ENCODE measurements around the gene DHX8. TPM values are rescaled to one million over a fixed set of nuclear protein-coding genes. Genes with fewer than 3 reads are reported as not detected.

DHX8 gene
- total RNA-seq, 1 experiment from 2014 or later = 53.5 TPM

DNA sequence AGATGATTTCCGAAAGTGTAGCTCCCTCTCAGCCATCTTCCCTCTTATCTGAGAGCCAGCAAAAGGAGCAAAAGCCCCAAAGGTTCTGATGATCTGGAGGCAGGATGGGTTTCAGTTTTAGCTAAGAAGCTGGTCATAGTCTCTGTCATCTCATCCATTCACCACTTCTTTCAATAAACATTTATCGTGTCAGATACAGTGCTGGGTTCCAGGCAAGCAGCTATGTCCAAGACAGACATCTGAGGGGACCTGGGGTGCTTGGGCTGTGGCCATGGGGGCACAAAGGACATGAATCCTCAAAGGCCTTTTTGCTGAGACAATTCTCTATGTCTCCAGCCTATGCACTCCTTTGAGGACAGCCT is 63.4 kb downstream of the DHX8 start (continued):
- TF ChIP-seq, protein P1, sequence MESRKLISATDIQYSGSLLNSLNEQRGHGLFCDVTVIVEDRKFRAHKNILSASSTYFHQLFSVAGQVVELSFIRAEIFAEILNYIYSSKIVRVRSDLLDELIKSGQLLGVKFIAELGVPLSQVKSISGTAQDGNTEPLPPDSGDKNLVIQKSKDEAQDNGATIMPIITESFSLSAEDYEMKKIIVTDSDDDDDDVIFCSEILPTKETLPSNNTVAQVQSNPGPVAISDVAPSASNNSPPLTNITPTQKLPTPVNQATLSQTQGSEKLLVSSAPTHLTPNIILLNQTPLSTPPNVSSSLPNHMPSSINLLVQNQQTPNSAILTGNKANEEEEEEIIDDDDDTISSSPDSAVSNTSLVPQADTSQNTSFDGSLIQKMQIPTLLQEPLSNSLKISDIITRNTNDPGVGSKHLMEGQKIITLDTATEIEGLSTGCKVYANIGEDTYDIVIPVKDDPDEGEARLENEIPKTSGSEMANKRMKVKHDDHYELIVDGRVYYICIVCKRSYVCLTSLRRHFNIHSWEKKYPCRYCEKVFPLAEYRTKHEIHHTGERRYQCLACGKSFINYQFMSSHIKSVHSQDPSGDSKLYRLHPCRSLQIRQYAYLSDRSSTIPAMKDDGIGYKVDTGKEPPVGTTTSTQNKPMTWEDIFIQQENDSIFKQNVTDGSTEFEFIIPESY (IDR thresholded peaks at IDR 0.05; ENCODE audit: extremely low read depth, insufficient replicate concordance, low read length) = no peak
- TF ChIP-seq ZFX (IDR thresholded peaks at IDR 0.05) (no peak), SP1 (IDR thresholded peaks at IDR 0.05; ENCODE audit: low read depth) (no peak)
- TF ChIP-seq, protein P2, sequence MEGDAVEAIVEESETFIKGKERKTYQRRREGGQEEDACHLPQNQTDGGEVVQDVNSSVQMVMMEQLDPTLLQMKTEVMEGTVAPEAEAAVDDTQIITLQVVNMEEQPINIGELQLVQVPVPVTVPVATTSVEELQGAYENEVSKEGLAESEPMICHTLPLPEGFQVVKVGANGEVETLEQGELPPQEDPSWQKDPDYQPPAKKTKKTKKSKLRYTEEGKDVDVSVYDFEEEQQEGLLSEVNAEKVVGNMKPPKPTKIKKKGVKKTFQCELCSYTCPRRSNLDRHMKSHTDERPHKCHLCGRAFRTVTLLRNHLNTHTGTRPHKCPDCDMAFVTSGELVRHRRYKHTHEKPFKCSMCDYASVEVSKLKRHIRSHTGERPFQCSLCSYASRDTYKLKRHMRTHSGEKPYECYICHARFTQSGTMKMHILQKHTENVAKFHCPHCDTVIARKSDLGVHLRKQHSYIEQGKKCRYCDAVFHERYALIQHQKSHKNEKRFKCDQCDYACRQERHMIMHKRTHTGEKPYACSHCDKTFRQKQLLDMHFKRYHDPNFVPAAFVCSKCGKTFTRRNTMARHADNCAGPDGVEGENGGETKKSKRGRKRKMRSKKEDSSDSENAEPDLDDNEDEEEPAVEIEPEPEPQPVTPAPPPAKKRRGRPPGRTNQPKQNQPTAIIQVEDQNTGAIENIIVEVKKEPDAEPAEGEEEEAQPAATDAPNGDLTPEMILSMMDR (IDR thresholded peaks at IDR 0.05 in 2 of 3, conservative IDR thresholded peaks at IDR 0.05 in 1 of 3; ENCODE audit: borderline replicate concordance in 1 of 3, insufficient read depth in 1 of 3, low read depth in 2 of 3, low read length in 2 of 3) = no peak

DNA sequence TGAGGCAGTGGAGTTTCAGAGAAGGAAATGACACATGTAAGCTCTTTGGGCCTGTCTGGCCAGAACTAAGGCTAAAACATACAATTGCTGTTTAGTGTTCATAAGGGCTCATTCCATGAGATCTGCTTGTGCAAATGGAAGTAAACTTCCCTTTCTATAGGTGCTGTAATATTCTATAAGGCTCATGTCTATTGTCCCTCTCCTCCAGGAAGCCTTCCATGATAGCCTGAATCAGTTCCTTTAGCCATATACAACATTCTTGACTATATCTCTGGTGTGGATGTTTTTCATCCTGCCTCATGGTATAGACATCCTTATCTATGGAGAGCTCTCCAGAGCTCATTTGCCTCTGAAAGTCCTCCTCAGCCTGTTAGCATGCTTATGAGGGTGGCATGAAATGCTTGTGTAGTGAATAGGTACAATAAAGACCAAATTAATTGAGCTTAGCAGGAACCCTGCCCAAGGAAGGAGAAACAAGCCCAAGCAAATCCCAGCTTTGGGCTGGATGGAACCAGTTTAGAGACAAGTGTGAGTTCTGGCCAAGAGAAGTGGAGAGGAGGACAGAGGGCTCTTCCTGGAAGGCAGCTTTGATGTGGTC is 64.0 kb downstream of the DHX8 start:
- RAD21 ChIA-PET (ENCODE audit: low non-redundant PET in 1 of 2, low total read pairs in 2 of 2, uncharacterized antibody in 2 of 2, unreplicated experiment in 2 of 2) = no interaction called here
- CTCF ChIA-PET = no interaction called here
- Histone ChIP-seq H3K9me2 (ENCODE audit: insufficient read depth) (no peaks in the 10 kb centered on the region), H3K4me3 (replicated peaks in 1 of 2; ENCODE audit: low read depth in 1 of 2, low read length in 2 of 2) (no peak overlapping the region), H3K9me3 (ENCODE audit: control insufficient read depth in 1 of 2, insufficient read depth in 1 of 2, low read depth in 1 of 2, low read length in 2 of 2) (no peaks in the 10 kb centered on the region), H3K27ac (ENCODE audit: low read depth, low read length) (no peak overlapping the region), H3K9ac (ENCODE audit: low read length) (no peak overlapping the region), H3K79me2 (ENCODE audit: insufficient read depth, low read length) (peaks cover 19% of the 10 kb centered on the region), H2AFZ (ENCODE audit: low read depth, low read length, poor library complexity, severe bottlenecking) (no peak overlapping the region), H3K4me1 (ENCODE audit: control insufficient read depth in 1 of 2, insufficient read depth in 2 of 2, low read length in 2 of 2) (peaks cover 23 to 30% of the 10 kb centered on the region in 2 experiments), H3K27me3 (ENCODE audit: insufficient read depth, low read length) (no peaks in the 10 kb centered on the region), H3K36me3 (ENCODE audit: control insufficient read depth in 1 of 2, insufficient read depth in 2 of 2, low read length in 2 of 2) (no peaks in the 10 kb centered on the region), H3K4me2 (ENCODE audit: low read length) (no peak overlapping the region), H4K20me1 (ENCODE audit: insufficient read depth) (no peaks in the 10 kb centered on the region)
- TF ChIP-seq, protein P3, sequence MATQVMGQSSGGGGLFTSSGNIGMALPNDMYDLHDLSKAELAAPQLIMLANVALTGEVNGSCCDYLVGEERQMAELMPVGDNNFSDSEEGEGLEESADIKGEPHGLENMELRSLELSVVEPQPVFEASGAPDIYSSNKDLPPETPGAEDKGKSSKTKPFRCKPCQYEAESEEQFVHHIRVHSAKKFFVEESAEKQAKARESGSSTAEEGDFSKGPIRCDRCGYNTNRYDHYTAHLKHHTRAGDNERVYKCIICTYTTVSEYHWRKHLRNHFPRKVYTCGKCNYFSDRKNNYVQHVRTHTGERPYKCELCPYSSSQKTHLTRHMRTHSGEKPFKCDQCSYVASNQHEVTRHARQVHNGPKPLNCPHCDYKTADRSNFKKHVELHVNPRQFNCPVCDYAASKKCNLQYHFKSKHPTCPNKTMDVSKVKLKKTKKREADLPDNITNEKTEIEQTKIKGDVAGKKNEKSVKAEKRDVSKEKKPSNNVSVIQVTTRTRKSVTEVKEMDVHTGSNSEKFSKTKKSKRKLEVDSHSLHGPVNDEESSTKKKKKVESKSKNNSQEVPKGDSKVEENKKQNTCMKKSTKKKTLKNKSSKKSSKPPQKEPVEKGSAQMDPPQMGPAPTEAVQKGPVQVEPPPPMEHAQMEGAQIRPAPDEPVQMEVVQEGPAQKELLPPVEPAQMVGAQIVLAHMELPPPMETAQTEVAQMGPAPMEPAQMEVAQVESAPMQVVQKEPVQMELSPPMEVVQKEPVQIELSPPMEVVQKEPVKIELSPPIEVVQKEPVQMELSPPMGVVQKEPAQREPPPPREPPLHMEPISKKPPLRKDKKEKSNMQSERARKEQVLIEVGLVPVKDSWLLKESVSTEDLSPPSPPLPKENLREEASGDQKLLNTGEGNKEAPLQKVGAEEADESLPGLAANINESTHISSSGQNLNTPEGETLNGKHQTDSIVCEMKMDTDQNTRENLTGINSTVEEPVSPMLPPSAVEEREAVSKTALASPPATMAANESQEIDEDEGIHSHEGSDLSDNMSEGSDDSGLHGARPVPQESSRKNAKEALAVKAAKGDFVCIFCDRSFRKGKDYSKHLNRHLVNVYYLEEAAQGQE (IDR thresholded peaks at IDR 0.05; ENCODE audit: low read depth) = no peak
- TF ChIP-seq, protein P4, sequence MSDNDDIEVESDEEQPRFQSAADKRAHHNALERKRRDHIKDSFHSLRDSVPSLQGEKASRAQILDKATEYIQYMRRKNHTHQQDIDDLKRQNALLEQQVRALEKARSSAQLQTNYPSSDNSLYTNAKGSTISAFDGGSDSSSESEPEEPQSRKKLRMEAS (IDR thresholded peaks at IDR 0.05) = no peak
- TF ChIP-seq JUND (IDR thresholded peaks at IDR 0.05) = no peak
- intact Hi-C loops (cut with micrococcal nuclease) = no loop called here
- DNase-seq (ENCODE audit: low read depth, low spot score) (no peak), ATAC-seq (no peak)
- POLR2A ChIA-PET = interaction anchor here (0.6 to 1.9 kb wide), 2 partner anchors 180 to 227 kb away, joined by 3 to 5 read pairs; no protein-coding TSS in a partner anchor
- no TSS peak for BruUV-seq (replicated peaks)

Measured in HCT116 (cell line).